Activated CD4-positive, alpha-beta T cell treated with anti-CD3 and anti-CD28 coated beads for 36 hours (primary cell): ENCODE results near the gene RUVBL1. TPM values are rescaled to one million over a fixed set of nuclear protein-coding genes. Genes with fewer than 3 reads are reported as not detected.

Experiments used
- ATAC-seq: fragments of 200-7000 bp; cut with Tn5 transposase; one replicate; pipeline ENCODE4 v1.10.0; 2021; ENCODE audit warnings: mild to moderate bottlenecking, moderate library complexity
- CTCF ChIA-PET: fragments of 350-600 bp; sonication (Branson Sonifier 250); formaldehyde crosslinking; loops from one replicate; lab custom pipeline; 2021; ENCODE audit warnings: antibody characterized with exemption; lab: Charles Lee
- POLR2A ChIA-PET: fragments of 350-600 bp; sonication (Branson Sonifier 250); formaldehyde crosslinking; loops from one replicate; lab custom pipeline; 2021; ENCODE audit warnings: antibody characterized with exemption, inconsistent platforms; lab: Charles Lee
- DNase-seq: peaks from one replicate; pipeline ENCODE4 v3.0.0-alpha.2; 2020
- H3K27ac Mint-ChIP-seq: one replicate; pipeline ENCODE4 v1.8.0; 2021; ENCODE audit warnings: mixed read lengths
- H3K27me3 Mint-ChIP-seq: one replicate; pipeline ENCODE4 v1.8.0; 2021; ENCODE audit warnings: mixed read lengths
- H3K36me3 Mint-ChIP-seq: one replicate; pipeline ENCODE4 v1.8.0; 2021; ENCODE audit warnings: low read depth, mixed read lengths
- H3K4me1 Mint-ChIP-seq: one replicate; pipeline ENCODE4 v1.8.0; 2021; ENCODE audit warnings: mixed read lengths
- H3K4me3 Mint-ChIP-seq: one replicate; pipeline ENCODE4 v1.8.0; 2021; ENCODE audit warnings: mild to moderate bottlenecking, moderate library complexity, mixed read lengths
- H3K9me3 Mint-ChIP-seq: one replicate; pipeline ENCODE4 v1.8.0; 2021; ENCODE audit warnings: low read depth, mixed read lengths
- intact Hi-C, 2 experiments: fragments of 100-400 bp; cut with DNase I in 1 of 2; cut with micrococcal nuclease in 1 of 2; formaldehyde crosslinking; loops; one replicate each; pipeline versions ENCODE4 v1.14.2 to v1.15.1; 2022 to 2024; cut with DNase I, micrococcal nuclease
- total RNA-seq, 2 experiments: library from RNA; stranded (reverse); gene quantifications; one replicate each; pipeline ENCODE4 v1.2.3, GENCODE V29; 2021

RUVBL1 gene
- total RNA-seq, 2 experiments from 2014 or later: 97.0 to 99.9 TPM

DNA sequence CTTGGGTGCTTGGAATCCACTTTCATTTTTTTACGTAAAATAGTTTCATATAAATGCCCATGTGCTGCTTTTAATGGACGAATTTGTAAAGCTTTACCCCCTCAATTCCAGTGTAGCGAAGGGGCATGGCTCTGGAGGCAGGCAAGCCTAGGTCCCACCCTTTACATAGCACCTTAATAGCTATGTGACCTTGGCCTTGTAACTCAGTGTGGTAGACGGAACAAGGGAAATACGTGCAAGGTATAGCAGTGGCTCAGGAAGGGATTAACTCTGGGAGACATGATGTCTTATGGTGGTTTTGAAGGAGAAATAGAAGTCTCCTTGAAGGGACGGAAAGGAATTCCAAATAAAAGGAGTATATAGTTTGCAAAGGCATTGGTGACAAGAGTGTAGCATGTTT is 70.0 kb downstream of the RUVBL1 start:
- peaks cover 34% of the 10 kb centered on the region for H3K4me1 Mint-ChIP-seq
- ChIA-PET CTCF (interaction anchor here (0.6 to 1.8 kb wide), 6 partner anchors 12 to 464 kb away, joined by 3 to 9 read pairs (median 4); no protein-coding TSS in a partner anchor), POLR2A (interaction anchor here (0.6 kb wide), 1 partner anchor 12 kb away, joined by 3 read pairs; no protein-coding TSS in a partner anchor)
- no peak for DNase-seq
- peaks cover 43% of the 10 kb centered on the region for H3K36me3 Mint-ChIP-seq
- no peak for ATAC-seq
- H3K27ac Mint-ChIP-seq: peak overlapping the region; percentile 68
- no peaks in the 10 kb centered on the region for H3K27me3 Mint-ChIP-seq
- intact Hi-C loops: loop anchor here (2.0 to 10.0 kb wide), 9 partner anchors 21 to 1384 kb away; partner anchors contain the start of genes ABTB1 (in 1 of the 2), CNBP (in 1 of the 2), EEFSEC (in 1 of the 2) and HMCES (in 1 of the 2)
- peak overlapping the region; percentile 90 for H3K4me3 Mint-ChIP-seq
- no peaks in the 10 kb centered on the region for H3K9me3 Mint-ChIP-seq

DNA sequence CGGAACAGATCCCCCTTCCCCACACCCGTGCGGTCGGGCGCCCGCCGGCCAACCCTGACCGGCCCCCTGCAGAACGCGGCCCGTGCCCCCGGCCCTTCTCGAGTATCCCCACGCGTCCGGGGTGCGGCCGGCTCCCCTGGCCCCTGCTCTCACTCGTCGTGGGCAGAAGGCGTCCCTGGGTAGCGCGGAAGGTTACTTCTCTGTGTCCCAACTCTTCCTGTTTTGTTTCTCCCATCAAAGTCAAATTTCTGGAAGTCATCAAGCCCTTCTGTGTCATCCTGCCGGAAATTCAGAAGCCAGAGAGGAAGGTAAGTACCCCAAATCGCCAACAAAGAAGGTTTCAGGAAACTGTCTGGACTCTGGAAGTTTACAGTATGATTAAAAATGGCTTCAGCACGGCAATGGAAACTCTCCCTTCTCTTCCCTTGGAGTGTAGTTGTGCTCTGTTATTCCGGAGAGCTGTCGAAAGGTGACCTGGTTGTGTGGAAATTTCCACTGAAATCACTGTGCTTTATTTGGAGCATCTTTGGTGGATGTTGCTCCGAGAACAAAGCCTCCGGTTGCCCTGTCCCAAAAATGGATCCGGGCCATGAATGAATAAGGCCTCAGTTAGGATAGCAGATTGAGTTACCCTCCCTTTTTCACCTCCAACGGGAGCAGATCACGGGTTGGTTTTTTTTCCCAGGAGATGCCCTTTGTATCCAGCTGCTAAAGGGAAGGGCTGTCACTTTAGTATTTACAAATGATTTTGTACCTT is 70.8 kb downstream of the RUVBL1 start:
- intact Hi-C loops: loop anchor here (1.0 to 10.0 kb wide), 21 partner anchors 22 to 1385 kb away; partner anchors contain the start of genes ABTB1 (in 2 of the 2), EEFSEC (in 2 of the 2), MCM2 (in 2 of the 2) and TPRA1 (in 2 of the 2)
- CTCF ChIA-PET: interaction anchor here (0.7 to 1.8 kb wide), 5 partner anchors 13 to 1553 kb away, joined by 3 to 9 read pairs (median 5); no protein-coding TSS in a partner anchor
- peak; percentile 3 for ATAC-seq
- Mint-ChIP-seq H3K4me3 (peak overlapping the region; percentile 90), H3K9me3 (no peaks in the 10 kb centered on the region), H3K4me1 (peaks cover 34% of the 10 kb centered on the region), H3K27ac (peak overlapping the region; percentile 98), H3K36me3 (peaks cover 41% of the 10 kb centered on the region), H3K27me3 (no peaks in the 10 kb centered on the region)
- no peak for DNase-seq
- POLR2A ChIA-PET: no interaction called here

DNA sequence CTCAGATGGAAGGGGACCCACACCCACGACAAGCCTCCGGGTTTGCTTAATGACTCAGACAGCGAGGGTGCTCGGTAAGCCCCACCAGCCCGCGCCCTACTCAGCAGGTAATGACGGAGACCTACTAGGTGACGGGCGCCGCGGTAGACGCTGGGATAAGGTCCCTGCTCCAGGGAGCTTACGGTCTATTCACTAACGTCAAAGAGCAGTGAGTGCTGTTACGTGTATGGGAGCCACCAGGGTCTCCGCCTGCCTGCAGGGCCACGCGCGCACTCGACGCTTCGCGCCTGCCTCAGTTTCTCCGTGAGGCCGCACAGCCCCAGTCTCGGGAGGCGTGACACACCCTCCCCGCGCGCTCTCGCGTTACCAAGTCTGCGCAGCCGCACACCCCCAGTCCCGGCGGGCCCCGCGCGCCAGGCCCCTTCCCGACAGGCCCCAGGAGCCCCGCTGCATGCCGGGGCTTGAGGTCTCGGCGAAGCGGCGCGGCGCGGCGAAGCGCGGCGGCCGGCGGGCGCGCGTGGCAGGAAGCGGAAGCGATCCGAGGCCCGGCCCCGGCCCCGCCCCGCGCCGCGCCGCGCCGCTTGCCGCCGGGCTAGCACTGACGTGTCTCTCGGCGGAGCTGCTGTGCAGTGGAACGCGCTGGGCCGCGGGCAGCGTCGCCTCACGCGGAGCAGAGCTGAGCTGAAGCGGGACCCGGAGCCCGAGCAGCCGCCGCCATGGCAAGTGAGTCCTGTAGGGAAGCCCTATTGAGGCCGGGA is 71.6 kb downstream of the RUVBL1 start, which contains the start of gene SEC61A1:
Gene SEC61A1 (plus strand): TSS at position 601 of the 758 bp plus-strand sequence. CDS start 116 bp downstream, at position 717.
- DNase-seq (peak; percentile 98), ATAC-seq (peak; percentile 96)
- ChIA-PET POLR2A (no interaction called here), CTCF (interaction anchor here (0.7 kb wide), 1 partner anchor 1554 kb away, joined by 3 read pairs; no protein-coding TSS in a partner anchor)
- Mint-ChIP-seq H3K36me3 (peaks cover 34% of the 10 kb centered on the region), H3K4me3 (peak within 1 kb of the TSS; percentile 90), H3K9me3 (no peaks in the 10 kb centered on the region), H3K4me1 (peaks cover 34% of the 10 kb centered on the region), H3K27me3 (no peaks in the 10 kb centered on the region), H3K27ac (peak within 1 kb of the TSS; percentile 98)
- intact Hi-C loops: loop anchor here (1.0 to 10.0 kb wide), 21 partner anchors 23 to 1385 kb away; partner anchors contain the start of genes ABTB1 (in 2 of the 2), EEFSEC (in 2 of the 2), MCM2 (in 2 of the 2) and TPRA1 (in 2 of the 2)

DNA sequence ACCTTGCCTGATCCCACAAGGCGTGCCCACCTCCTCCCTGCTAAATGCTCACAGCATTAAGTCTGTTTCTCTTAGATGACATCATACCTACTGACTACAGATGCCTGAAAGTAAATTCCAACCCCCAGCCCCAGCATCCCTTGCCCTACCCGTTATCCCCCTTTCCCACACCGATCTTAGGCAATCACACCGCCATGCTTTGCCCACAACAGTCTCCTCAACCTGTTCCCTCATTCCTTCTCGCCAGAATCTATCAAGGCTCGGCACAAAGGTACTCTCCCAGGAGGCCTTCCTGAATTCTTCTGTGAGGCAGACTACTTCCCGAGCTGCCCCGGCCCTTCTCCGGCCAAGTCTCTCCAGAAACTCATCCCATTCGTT is 72.2 kb downstream of the RUVBL1 start:
- peak overlapping the region; percentile 96 for H3K27ac Mint-ChIP-seq
- intact Hi-C loops: loop anchor here (5.0 to 10.0 kb wide), 6 partner anchors 101 to 1386 kb away; partner anchors contain the start of genes ABTB1 (in 1 of the 2), CNBP (in 1 of the 2), EEFSEC (in 1 of the 2) and MBD4 (in 1 of the 2)
- ATAC-seq (no peak), DNase-seq (no peak)
- ChIA-PET CTCF (no interaction called here), POLR2A (no interaction called here)
- H3K9me3 Mint-ChIP-seq: no peaks in the 10 kb centered on the region
- H3K4me3 Mint-ChIP-seq: peak overlapping the region; percentile 90
- H3K4me1 Mint-ChIP-seq: peaks cover 34% of the 10 kb centered on the region
- H3K36me3 Mint-ChIP-seq: peaks cover 32% of the 10 kb centered on the region
- no peaks in the 10 kb centered on the region for H3K27me3 Mint-ChIP-seq

DNA sequence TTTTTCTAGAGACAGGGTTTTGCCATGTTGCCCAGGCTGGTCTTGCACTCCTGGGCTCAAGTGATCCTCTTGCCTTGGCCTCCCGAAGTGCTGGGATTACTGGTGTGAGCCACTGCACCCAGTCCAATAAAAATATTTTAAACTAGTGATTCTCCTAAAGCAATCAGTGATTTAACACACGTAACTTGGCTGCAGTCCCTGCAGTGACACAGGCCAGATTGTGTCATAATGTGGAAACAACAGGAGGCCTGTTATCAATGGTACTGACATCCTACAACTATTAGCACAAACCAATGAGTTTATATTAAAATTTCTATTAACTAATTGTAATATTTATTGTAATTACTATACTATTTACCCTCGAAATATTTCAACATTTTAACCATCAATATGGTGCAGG is 73.0 kb downstream of the RUVBL1 start:
- H3K4me1 Mint-ChIP-seq: peaks cover 32% of the 10 kb centered on the region
- no peak overlapping the region for H3K4me3 Mint-ChIP-seq
- no peaks in the 10 kb centered on the region for H3K9me3 Mint-ChIP-seq
- DNase-seq: no peak
- H3K27ac Mint-ChIP-seq: no peak overlapping the region
- ChIA-PET CTCF (no interaction called here), POLR2A (no interaction called here)
- no peak for ATAC-seq
- no peaks in the 10 kb centered on the region for H3K27me3 Mint-ChIP-seq
- peaks cover 30% of the 10 kb centered on the region for H3K36me3 Mint-ChIP-seq
- intact Hi-C loops: loop anchor here (5.0 to 10.0 kb wide), 6 partner anchors 102 to 1387 kb away; partner anchors contain the start of genes ABTB1 (in 1 of the 2), CNBP (in 1 of the 2), EEFSEC (in 1 of the 2) and MBD4 (in 1 of the 2)

DNA sequence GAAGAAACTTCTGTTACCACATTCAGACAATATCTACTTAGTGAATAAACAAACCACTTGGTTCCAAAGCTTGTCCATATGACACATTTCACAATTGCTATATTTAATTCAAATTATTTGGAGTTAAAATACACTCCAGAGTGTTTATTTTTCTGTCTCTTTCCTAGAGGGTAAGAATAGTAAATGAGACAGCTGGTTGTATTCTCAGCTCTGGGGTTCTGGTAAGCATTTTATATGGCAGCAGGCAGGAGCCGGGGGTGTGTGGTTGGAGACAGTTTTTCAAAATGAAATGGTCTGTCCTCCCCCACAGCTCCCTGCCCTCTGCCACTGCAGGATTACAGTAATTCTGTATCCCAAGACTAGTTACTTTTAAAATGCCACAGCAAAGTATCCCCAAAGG is 82.3 kb downstream of the RUVBL1 start:
- POLR2A ChIA-PET: no interaction called here
- Mint-ChIP-seq H3K4me1 (no peaks in the 10 kb centered on the region), H3K27me3 (peaks cover 2% of the 10 kb centered on the region), H3K36me3 (no peaks in the 10 kb centered on the region), H3K4me3 (no peak overlapping the region), H3K9me3 (no peaks in the 10 kb centered on the region), H3K27ac (no peak overlapping the region)
- ATAC-seq (no peak), DNase-seq (no peak)
- intact Hi-C loops: no loop called here
- CTCF ChIA-PET: interaction anchor here (0.9 to 1.4 kb wide), 2 partner anchors 9 to 388 kb away, joined by 3 to 4 read pairs; no protein-coding TSS in a partner anchor

DNA sequence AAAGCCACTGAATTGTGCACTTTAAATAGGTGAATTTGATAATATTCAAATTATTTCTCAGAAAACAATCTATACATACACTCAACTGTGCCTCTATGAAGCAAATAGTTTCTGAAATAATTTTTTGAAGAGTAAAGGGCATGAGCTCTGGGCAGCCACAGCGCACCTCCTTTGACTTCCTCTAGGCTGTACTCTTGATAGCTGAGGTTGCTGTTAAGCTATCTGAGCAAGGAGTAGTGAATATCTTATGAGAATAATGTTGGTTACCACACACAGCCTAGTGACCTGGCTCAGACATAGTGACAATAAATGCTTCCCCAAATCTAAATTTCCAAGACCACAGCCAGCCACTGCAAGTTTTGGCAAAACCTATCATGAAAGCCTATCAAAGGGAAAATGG is 83.0 kb downstream of the RUVBL1 start:
- CTCF ChIA-PET: interaction anchor here (0.9 kb wide), 1 partner anchor 8 kb away, joined by 3 read pairs; no protein-coding TSS in a partner anchor
- peaks cover 2% of the 10 kb centered on the region for H3K27me3 Mint-ChIP-seq

DNA sequence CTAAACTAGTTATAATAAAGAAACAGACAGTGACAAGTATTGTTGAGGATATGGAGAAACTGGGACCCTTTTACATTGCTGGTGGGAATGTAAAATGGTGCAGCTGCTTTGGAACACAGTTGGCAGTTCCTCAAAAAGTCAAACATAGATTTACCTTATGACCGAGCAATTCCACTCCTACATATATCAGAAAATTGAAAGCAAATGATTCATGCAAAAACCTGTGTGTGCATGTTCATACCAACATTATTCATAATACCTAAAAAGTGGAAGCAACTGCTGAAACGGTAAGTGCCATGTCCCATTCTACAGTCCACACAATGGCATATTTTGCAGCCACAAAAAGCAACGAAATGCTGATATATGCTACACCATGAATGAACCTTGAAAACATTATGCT is 83.6 kb downstream of the RUVBL1 start:
- intact Hi-C loops: no loop called here

More for the DNA sequence above, 83.0 kb downstream of the RUVBL1 start:
- Mint-ChIP-seq H3K4me3 (no peak overlapping the region), H3K36me3 (no peaks in the 10 kb centered on the region), H3K4me1 (no peaks in the 10 kb centered on the region), H3K9me3 (no peaks in the 10 kb centered on the region), H3K27ac (no peak overlapping the region)
- no peak for DNase-seq
- POLR2A ChIA-PET: no interaction called here
- no peak for ATAC-seq
- intact Hi-C loops: no loop called here

DNA sequence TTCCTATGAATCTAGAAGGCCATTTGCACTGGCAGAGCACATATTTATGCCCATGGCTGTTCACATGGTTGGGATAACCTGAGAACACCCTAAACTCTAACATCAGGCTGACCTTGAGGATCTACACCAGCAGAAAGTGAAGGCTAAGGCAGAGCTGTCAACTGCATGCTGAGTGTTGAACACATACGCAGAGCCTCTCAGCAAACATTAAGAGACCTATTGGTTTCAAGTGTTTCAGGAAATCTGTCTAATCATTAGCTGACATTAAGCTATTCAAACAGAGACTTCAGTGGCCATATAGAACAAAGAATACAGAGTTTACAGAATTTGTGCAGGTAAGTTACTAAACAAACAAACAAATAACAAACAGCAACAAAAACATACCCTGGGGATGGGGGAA is 87.5 kb downstream of the RUVBL1 start:
- no peaks in the 10 kb centered on the region for H3K9me3 Mint-ChIP-seq
- peaks cover 4% of the 10 kb centered on the region for H3K27me3 Mint-ChIP-seq
- DNase-seq: no peak
- ChIA-PET CTCF (interaction anchor here (0.6 kb wide), 1 partner anchor 61 kb away, joined by 4 read pairs; no protein-coding TSS in a partner anchor), POLR2A (no interaction called here)
- H3K4me1 Mint-ChIP-seq: no peaks in the 10 kb centered on the region
- no peak overlapping the region for H3K4me3 Mint-ChIP-seq
- H3K36me3 Mint-ChIP-seq: no peaks in the 10 kb centered on the region
- intact Hi-C loops: no loop called here
- ATAC-seq: no peak
- H3K27ac Mint-ChIP-seq: no peak overlapping the region

More for the DNA sequence above, 83.6 kb downstream of the RUVBL1 start:
- H3K4me3 Mint-ChIP-seq: no peak overlapping the region
- DNase-seq (no peak), ATAC-seq (no peak)
- peaks cover 2% of the 10 kb centered on the region for H3K27me3 Mint-ChIP-seq
- no peak overlapping the region for H3K27ac Mint-ChIP-seq
- no peaks in the 10 kb centered on the region for H3K9me3 Mint-ChIP-seq
- H3K36me3 Mint-ChIP-seq: no peaks in the 10 kb centered on the region
- no peaks in the 10 kb centered on the region for H3K4me1 Mint-ChIP-seq
- CTCF ChIA-PET: no interaction called here
- POLR2A ChIA-PET: no interaction called here

DNA sequence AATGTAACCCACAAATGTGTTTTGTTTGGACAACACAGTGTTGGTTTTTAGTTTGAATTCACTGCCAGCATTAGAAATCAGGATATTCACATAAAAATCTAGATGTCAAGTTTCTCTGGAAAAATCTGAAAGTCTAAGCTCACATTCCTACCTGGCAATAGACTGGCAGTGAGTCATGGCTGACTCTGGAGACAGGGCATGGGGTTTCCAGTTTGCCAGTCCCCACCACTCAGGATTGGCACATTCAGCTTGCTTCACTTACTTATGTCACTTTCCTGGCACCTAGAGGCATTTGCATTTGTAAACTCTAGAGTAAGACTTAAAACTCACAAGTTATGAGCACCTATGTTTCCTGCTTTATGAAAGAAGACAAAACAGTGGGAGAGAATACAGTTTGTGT is 90.5 kb downstream of the RUVBL1 start:
- Mint-ChIP-seq H3K27ac (no peak overlapping the region), H3K27me3 (peaks cover 4% of the 10 kb centered on the region), H3K9me3 (no peaks in the 10 kb centered on the region), H3K4me1 (no peaks in the 10 kb centered on the region), H3K36me3 (no peaks in the 10 kb centered on the region), H3K4me3 (no peak overlapping the region)
- intact Hi-C loops: no loop called here
- CTCF ChIA-PET: interaction anchor here (0.6 to 1.0 kb wide), 3 partner anchors 8 to 171 kb away, joined by 3 read pairs; no protein-coding TSS in a partner anchor
- no peak for DNase-seq
- POLR2A ChIA-PET: no interaction called here
- no peak for ATAC-seq
